DOHH2 (cell line): ENCODE results near the gene XAGE2.

ENCODE experiments used
- CTCF ChIP-seq: fragments of 200-600 bp; sonication (generic); IDR thresholded peaks from one replicate; pipeline ENCODE4 v1.5.1; 2014; ENCODE audit warnings: antibody characterized with exemption, mild to moderate bottlenecking, low read depth, low read length; ENCODE audit not compliant: poor library complexity, severe bottlenecking
- EZH2phosphoT487 ChIP-seq: fragments of 200-600 bp; sonication (generic); IDR thresholded peaks from 2 replicates; pipeline ENCODE4 v1.6.1; 2017; ENCODE audit warnings: borderline replicate concordance, mild to moderate bottlenecking, antibody characterized with exemption, low read length, moderate library complexity, mixed read lengths

- no peak for TF ChIP-seq CTCF
- no peak for TF ChIP-seq EZH2phosphoT487
Measured at GRCh38 chrX:52378870-52379269, 10.0 kb downstream of the XAGE2 start.
